Gastroesophageal sphincter (tissue), 3 donors: ENCODE data around the gene AGPAT3.

ENCODE experiments used
- EP300 ChIP-seq: sonication (generic); formaldehyde crosslinking; IDR thresholded peaks from one replicate; pipeline ENCODE4 v1.6.1; 2017; ENCODE audit warnings: antibody characterized with exemption, mild to moderate bottlenecking
- TF ChIP-seq, protein P1 (sequence below), 4 experiments: fragments of 200-600 bp in 2 of 4; fragments of 450-650 bp in 2 of 4; sonication (generic) in 1 of 4; IDR thresholded peaks; one replicate each; pipeline ENCODE4 v1.5.1; 2017 to 2019; ENCODE audit warnings: antibody characterized with exemption in 4 of 4, mild to moderate bottlenecking in 2 of 4, moderate library complexity in 2 of 4

DNA sequence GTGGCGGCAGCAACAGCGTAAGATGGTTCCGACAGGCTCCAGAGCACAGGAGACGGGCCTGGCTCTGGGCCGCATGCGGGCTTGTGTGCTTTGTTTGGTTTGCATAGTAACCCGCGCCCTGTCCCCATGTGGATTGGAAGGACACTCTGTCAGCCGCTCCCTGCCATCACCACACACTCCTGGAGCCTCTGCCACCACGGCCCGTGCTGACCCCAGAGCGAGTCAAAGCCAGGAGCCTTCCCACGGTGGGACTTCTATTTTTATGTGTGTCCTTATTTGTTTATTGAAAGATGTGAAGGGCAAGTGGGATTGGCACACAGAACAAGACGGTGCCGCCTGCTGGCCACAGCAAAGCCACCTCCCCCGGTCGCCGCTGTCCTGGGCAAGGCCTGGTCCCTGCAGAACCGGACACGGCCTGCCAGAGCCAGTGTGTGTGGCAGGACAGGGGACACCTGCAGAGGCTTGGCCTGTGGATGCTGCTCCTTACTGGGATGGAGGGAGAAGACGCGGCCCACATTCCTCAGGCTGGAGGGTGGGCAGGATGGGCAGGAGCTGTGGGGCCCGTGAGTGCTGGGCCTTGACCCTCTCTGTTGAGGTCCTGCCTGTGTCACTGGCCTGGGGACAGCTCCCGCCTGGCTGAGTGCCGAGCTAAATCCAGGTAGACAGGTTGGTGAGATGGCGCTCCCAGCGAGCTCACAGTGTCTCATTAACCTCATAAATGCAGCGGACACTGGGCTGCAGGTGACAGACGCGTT lies 64.4 kb downstream of the AGPAT3 start:
- TF ChIP-seq, protein P1, sequence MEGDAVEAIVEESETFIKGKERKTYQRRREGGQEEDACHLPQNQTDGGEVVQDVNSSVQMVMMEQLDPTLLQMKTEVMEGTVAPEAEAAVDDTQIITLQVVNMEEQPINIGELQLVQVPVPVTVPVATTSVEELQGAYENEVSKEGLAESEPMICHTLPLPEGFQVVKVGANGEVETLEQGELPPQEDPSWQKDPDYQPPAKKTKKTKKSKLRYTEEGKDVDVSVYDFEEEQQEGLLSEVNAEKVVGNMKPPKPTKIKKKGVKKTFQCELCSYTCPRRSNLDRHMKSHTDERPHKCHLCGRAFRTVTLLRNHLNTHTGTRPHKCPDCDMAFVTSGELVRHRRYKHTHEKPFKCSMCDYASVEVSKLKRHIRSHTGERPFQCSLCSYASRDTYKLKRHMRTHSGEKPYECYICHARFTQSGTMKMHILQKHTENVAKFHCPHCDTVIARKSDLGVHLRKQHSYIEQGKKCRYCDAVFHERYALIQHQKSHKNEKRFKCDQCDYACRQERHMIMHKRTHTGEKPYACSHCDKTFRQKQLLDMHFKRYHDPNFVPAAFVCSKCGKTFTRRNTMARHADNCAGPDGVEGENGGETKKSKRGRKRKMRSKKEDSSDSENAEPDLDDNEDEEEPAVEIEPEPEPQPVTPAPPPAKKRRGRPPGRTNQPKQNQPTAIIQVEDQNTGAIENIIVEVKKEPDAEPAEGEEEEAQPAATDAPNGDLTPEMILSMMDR (IDR thresholded peaks at IDR 0.05), result no peak
- TF ChIP-seq EP300, result no peak
